Colonic mucosa (tissue), 4 donors: ENCODE measurements around the gene UBR2. TPM values are rescaled to one million over a fixed set of nuclear protein-coding genes. Genes with fewer than 3 reads are reported as not detected.
"Not testable (repeated sequence)": the region's sequence is repeated elsewhere in the genome, so short reads cannot be mapped to it uniquely, and the experiment has no call there.

Source experiments
- DNase-seq: peaks from one replicate; pipeline ENCODE4 v3.0.0-alpha.2; 2020
- H3K27ac ChIP-seq: fragments of 200-600 bp; one replicate; pipeline ENCODE4 v1.8.0; 2021
- H3K27me3 ChIP-seq: fragments of 200-600 bp; one replicate; pipeline ENCODE4 v1.8.0; 2021
- H3K36me3 ChIP-seq: fragments of 200-600 bp; one replicate; pipeline ENCODE4 v1.8.0; 2021
- H3K4me1 ChIP-seq: fragments of 200-600 bp; one replicate; pipeline ENCODE4 v1.8.0; 2021; ENCODE audit warnings: mild to moderate bottlenecking
- H3K4me3 ChIP-seq: fragments of 200-600 bp; one replicate; pipeline ENCODE4 v1.8.0; 2021
- H3K9ac ChIP-seq, 2 donors: one replicate each; pipeline ENCODE4 v1.7.0; 2013; ENCODE audit warnings: control low read depth in 2 of 2, low read depth in 2 of 2, low read length in 2 of 2
- H3K9me3 ChIP-seq: fragments of 200-600 bp; one replicate; pipeline ENCODE4 v1.8.0; 2021
- CTCF ChIP-seq: fragments of 200-600 bp; IDR thresholded peaks from one replicate; pipeline ENCODE4 v1.8.0; 2022; ENCODE audit warnings: antibody characterized with exemption, mild to moderate bottlenecking
- intact Hi-C: fragments of 100-400 bp; cut with DNase I; formaldehyde crosslinking; loops from one replicate; pipeline ENCODE4 v1.14.1; 2022
- total RNA-seq, 2 donors: library from RNA; stranded (reverse); fragmentation: NEBNext Ultra II Directional in 1 of 2; extraction: Animal tissue kit (Norgen Biotek cat#: 25700) in 1 of 2; gene quantifications; one replicate each; pipeline ENCODE4 v1.2.1, GENCODE V29; 2021
- donor health status: healthy.
- donor health status: DM: no; HTN: no; CAD: no.
- donor health status: DM: no; HTN: no; CAD: no.

Gene UBR2
- total RNA-seq, 2 donors from 2014 or later: 33.0 to 42.3 TPM

GRCh38 chr6:42696526-42697267 is 132.9 kb downstream of the UBR2 start:
- Histone ChIP-seq H3K36me3 (no peaks in the 10 kb centered on the region), H3K27me3 (no peaks in the 10 kb centered on the region), H3K4me3 (no peak overlapping the region), H3K9me3 (no peaks in the 10 kb centered on the region), H3K9ac (no peak overlapping the region), H3K27ac (no peak overlapping the region), H3K4me1 (no peaks in the 10 kb centered on the region)
- intact Hi-C loops: no loop called here
- DNase-seq: peak; percentile 22
- no peak for TF ChIP-seq CTCF

GRCh38 chr6:42697268-42697655 is 133.4 kb downstream of the UBR2 start:
- intact Hi-C loops: no loop called here
- Histone ChIP-seq H3K9ac (no peak overlapping the region), H3K36me3 (no peaks in the 10 kb centered on the region), H3K4me1 (no peaks in the 10 kb centered on the region), H3K27me3 (no peaks in the 10 kb centered on the region), H3K27ac (no peak overlapping the region), H3K4me3 (no peak overlapping the region), H3K9me3 (no peaks in the 10 kb centered on the region)
- TF ChIP-seq CTCF: no peak
- DNase-seq: no peak

GRCh38 chr6:42698217-42698616 is 134.4 kb downstream of the UBR2 start:
- DNase-seq: no peak
- H3K9ac ChIP-seq: no peak overlapping the region
- H3K27ac ChIP-seq: no peak overlapping the region
- no peaks in the 10 kb centered on the region for H3K4me1 ChIP-seq
- H3K36me3 ChIP-seq: no peaks in the 10 kb centered on the region
- TF ChIP-seq CTCF: no peak
- H3K9me3 ChIP-seq: no peaks in the 10 kb centered on the region
- H3K27me3 ChIP-seq: no peaks in the 10 kb centered on the region
- intact Hi-C loops: no loop called here
- no peak overlapping the region for H3K4me3 ChIP-seq

GRCh38 chr6:42702200-42702599 is 138.4 kb downstream of the UBR2 start:
- no peaks in the 10 kb centered on the region for H3K36me3 ChIP-seq
- intact Hi-C loops: no loop called here
- DNase-seq: no peak
- H3K27ac ChIP-seq: no peak overlapping the region
- TF ChIP-seq CTCF: no peak
- H3K9me3 ChIP-seq: no peaks in the 10 kb centered on the region
- no peaks in the 10 kb centered on the region for H3K4me1 ChIP-seq
- no peak overlapping the region for H3K4me3 ChIP-seq
- no peak overlapping the region for H3K9ac ChIP-seq
- no peaks in the 10 kb centered on the region for H3K27me3 ChIP-seq

- intact Hi-C loops, H3K27ac ChIP-seq: not testable (repeated sequence)
Observed at GRCh38 chr6:42702786-42703185, 139.0 kb downstream of the UBR2 start.

GRCh38 chr6:42704251-42704936 is 140.6 kb downstream of the UBR2 start:
- Histone ChIP-seq H3K27ac (no peak overlapping the region), H3K27me3 (no peaks in the 10 kb centered on the region), H3K4me1 (no peaks in the 10 kb centered on the region), H3K9ac (no peak overlapping the region), H3K4me3 (no peak overlapping the region), H3K9me3 (no peaks in the 10 kb centered on the region), H3K36me3 (no peaks in the 10 kb centered on the region)
- DNase-seq: no peak
- no peak for TF ChIP-seq CTCF
- intact Hi-C loops: no loop called here

More at GRCh38 chr6:42702786-42703185, 139.0 kb downstream of the UBR2 start:
- not testable (repeated sequence) for DNase-seq, H3K9me3 ChIP-seq, H3K27me3 ChIP-seq, H3K4me1 ChIP-seq, H3K9ac ChIP-seq, H3K4me3 ChIP-seq, H3K36me3 ChIP-seq
